ACHN (cell line): ENCODE data around the gene DST.

Experiments used
- DNase-seq: peaks from one replicate; pipeline ENCODE4 v3.0.0-alpha.2; 2015
- in situ Hi-C: cut with HindIII; loops from 2 replicates; pipeline ENCODE4 v1.10.0; 2017; ENCODE audit warnings: low sequenced_read_pairs, low pct_ligation_motif_present, low pct_unique_long_range_greater_than_20kb

Gene DST

DNA sequence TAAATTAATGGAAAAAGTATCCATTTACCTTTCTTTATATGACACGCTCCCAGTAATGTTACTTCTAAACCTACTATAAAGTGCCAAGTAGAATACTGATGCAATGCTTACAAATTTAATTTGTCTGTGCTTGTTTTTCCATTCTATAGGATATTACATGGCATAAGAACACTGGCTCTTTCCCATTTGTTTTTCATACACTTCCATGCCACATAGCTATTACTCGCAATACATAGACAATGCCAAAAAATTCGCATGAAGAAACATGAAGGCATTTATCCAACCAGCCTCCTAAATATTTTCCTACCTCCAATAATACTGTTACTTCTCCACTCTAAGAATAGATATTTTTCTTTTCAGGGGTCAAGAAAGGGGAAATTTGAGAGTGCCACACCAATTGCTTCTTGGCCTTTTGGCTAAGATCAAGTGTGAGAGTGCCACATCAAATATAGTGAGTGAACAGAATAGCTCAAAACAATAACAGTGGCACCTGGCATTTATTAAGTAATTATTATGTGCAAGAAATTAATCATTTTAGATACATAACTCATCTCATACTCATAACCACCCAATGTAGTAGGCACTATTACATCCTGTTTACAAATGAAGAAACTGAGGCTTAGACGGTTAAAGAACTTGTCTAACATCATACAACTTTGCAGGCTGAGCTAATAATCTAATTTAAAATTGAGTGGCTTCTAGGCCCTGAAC, 845 bp upstream of the DST start:
- in situ Hi-C loops, result no loop called here

DNA sequence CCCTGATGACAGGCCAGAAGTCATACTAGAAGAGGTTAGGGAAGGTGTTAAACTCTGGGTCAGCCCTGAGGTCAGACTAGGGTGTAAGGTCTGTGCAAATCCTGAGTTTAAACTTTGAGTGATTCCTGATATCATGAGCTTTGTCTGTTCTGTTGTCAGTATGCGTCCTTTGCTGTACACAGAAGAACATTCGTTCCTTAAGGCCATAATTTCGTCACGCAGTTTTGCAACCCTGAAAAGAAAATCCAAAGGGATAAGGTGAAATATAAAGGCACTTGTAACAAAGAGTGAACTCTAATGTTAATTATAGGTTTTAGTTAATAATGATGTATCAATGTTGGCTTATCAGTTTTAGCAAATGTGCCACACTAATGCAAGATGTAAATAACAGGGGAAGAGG, 2.3 kb downstream of the DST start:
- no peak for DNase-seq
- in situ Hi-C loops, result no loop called here

More for the DNA sequence above, 845 bp upstream of the DST start:
- DNase-seq, result no peak

DNA sequence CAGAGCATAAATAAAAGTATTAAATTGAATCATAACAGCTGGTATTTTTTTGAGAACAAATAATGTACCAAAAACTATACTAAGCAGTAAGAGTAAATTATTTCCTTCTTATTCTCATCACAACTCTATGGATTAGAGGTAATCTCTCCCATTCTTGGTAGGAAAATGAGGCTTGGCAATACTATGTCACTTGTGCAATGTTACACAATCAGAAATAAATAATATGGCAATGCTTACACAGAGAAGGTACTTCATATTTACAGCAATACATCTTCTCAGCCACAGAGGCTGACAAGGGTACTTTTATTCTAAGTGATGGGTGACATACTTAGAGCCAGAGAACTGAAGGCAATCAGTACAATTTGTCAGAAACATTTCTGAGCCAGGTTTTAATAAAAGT, 3.9 kb downstream of the DST start:
- DNase-seq, result no peak
- in situ Hi-C loops, result no loop called here

DNA sequence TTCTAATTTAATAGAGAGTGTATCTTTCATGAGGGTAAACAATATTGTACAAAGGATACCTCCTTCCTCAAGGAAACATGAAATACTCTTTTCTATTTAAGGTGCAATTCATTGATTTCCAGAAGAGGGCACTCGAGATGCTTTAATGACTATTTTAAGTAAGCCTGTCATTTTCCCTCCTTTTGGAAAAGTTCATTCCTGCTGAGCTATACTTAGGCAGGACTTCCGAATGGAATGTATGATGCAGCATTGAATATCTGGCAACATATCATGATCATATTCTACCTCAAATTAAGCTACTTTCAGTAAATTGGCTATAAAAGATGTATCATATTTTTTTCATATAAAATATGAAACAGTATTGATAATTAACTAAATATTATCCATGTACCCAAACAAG, 5.0 kb downstream of the DST start:
- in situ Hi-C loops, result no loop called here
- DNase-seq, result peak; percentile 63

DNA sequence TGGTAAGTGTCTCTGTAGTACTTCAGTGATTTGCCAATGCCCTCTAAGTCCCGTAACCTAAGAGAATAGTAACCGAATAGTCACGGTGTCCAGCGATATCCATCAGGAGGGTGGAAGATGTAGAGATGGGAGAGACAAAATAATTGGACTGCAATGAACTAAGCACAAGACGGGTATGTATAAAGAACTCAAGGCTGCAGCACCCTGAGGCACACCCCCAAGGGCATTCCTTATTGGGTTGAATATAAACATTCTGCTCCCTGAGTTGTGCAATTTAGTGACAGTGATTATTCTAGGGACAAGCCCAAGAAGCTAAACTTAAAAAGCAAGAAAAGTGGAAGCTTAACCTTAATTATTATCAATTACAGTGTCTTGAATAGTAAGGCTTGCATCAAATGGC, 14.6 kb downstream of the DST start:
- in situ Hi-C loops, result no loop called here

GRCh38 chr6:56625356-56625755, 17.3 kb downstream of the DST start:
- DNase-seq, result no peak
- in situ Hi-C loops, result no loop called here

More for the DNA sequence above, 14.6 kb downstream of the DST start:
- DNase-seq, result no peak

DNA sequence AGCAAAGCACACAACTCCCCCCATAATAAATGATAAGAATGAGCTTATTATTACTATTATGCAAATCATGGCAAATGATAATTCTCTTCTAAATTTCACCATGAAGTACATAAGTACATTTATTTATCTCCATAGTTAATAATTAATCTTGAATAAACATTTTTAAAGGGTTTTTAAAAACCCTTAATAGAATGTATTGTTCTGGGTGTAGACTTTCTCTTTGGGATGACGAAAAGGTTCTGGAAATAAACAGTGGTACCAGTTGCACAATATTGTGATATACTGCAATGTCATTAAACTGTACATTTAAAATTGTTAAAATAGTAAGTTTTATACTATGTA, 18.0 kb downstream of the DST start:
- in situ Hi-C loops, result no loop called here
- no peak for DNase-seq

- in situ Hi-C loops, result no loop called here
- DNase-seq, result peak; percentile 85
Measured at GRCh38 chr6:56624046-56624727, 18.5 kb downstream of the DST start.

DNA sequence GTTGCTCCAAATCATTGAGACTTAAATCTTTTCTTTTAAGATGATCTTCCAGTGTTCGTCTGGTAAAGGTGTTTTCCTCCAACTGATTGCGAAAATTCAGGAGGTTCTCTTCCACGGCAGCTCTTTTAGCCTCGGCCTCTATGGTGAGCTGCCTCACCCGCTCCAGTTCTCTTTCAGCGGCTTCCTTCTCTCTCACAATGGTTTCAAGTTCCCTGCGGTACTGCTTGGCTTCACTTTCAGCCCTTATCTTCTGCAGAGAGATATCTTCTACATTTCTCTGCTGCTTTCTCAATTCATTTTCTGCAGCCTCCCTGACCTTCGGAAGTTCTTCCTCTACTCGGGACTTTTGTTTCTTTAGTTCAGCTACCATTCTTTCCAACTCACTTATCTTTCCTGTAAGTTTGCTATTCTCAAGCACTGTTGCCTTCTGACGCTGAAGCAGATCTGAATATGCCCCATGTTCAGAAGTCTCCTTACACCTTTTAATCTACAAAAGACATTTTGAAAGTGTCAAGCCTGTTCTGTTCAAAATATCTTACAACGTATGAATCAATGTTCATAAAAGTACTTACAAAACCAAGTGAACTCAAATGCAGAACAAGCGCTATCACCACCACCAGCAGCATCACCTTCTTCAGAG, 22.3 kb downstream of the DST start:
- no peak for DNase-seq
- in situ Hi-C loops, result no loop called here

GRCh38 chr6:56618050-56618449, 24.6 kb downstream of the DST start:
- no peak for DNase-seq
- in situ Hi-C loops, result no loop called here

DNA sequence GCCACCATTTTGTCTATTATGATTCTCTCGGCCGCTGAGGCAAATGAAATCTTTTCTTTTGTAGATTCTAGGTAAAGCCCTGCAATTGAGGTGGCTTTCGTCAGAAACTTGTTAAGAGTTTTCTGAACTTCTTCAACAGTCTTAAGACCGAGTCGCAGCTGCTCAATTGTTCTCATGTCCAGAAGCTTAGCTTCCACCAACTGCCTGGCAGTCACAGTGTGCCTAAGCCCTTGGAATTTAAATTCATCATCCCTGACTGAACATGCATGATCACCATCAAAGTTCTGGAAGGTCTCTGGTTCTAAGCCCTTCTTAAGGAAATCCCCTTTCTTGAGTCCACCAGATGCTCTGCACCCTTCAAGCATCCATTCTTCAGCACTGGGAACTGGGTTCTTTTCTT, 25.7 kb downstream of the DST start:
- in situ Hi-C loops, result no loop called here
- no peak for DNase-seq

- DNase-seq, result no peak
- in situ Hi-C loops, result no loop called here
Measured at GRCh38 chr6:56613247-56613851, 29.3 kb downstream of the DST start.

DNA sequence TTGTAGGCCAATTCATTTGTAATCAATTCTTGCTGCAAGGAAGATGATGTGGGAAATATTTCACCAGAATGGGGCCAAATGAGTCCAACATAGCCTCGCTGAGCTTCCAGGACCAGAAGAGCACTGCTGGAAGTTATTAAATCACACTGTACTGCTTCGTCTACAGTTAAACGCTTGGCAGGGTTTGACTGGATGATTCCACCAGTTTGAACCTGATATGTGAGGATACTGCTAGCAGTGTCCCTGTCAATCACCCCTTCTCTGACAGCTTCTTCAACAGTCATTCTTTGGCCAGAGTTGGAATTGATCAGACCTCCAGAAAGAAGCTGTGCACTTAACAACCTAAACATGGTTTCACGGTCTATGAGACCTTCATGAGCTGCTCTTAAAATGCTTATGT, 34.4 kb downstream of the DST start:
- in situ Hi-C loops, result no loop called here

DNA sequence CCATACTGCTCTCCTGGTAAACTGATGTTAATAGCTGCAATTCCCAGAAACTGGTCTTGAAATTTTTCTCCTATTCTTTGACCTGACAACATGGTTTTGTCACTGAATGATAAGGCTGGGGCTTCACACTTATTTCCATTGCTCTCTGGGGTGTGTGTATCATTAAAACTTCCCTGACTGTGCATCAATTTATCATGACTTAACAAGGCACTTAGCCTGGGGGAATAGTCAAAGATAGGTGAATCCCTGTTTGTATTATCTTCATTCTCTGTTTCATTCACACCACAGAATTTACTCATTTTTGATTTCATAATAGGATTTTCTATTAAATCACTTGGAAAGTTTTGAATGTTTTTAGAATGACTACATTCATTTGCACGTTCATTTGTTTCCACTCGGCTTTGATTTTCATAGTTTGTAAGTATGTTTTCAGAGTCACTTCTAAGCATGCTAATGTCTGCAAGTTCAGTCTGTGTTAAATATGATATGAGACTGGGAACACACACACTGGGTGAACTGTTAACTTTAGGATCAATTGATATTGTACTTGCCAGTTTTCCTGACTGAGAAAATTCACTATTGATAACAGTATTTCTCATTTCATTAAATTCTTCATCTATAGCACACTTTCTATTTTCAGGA, 35.5 kb downstream of the DST start:
- in situ Hi-C loops, result no loop called here
- DNase-seq, result no peak

More for the DNA sequence above, 34.4 kb downstream of the DST start:
- no peak for DNase-seq

DNA sequence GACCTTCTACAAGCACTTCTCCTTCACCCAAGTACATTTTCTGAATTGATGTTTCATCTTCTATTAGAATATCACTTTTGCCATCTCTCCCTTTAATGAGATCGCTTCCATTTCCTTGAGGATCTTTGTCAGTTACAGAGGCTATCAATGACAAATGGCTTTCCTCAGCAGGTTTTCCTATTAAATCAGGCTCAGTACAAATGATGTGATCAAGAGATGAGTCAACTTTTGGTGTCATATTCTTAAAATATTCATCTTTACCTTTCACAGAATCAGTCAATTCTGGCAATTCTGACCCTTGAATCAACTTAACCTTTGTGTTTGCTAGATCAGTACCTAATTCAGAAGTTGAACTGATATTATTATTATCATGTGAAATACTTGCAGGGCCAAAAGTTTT, 37.3 kb downstream of the DST start:
- no peak for DNase-seq
- in situ Hi-C loops, result no loop called here

DNA sequence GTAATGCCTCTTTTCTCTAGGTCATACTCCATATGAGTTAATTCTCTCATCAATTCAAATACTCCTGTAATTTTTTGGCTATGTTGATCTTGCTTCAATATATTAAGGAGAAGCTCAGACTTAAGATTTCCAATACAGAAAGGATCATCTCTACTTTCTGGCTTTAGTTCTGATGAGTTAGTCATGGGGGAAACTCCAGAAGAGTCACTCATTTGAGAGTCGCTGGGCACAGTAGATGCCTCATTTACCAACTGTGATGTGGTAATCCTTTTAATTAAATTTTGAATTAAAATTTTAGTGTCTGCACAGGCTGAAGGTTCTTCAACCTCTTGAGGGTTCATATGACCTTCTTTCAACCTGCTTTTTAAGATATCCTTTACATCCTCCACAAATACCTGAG, 38.5 kb downstream of the DST start:
- in situ Hi-C loops, result no loop called here

DNA sequence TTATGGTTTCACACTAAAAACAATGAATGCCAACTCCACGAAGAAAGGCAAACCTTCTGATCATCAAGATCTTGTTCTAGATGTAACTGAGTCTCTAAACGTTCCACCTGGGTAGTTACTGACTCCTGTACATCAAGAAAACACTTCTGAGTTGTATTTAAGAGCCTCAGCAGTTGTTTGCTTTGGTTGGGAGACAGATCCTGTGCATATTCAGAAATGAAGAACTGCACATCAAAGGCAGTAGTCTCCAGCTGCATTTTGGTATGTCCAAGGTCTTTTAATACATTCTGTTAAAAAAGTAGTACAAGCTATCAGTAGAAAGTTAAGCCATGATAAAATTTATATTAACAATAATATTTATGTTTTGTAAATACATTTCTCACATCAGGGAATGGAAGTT, 41.3 kb downstream of the DST start:
- DNase-seq, result no peak
- in situ Hi-C loops, result no loop called here

More for the DNA sequence above, 38.5 kb downstream of the DST start:
- no peak for DNase-seq

- peak; percentile 31 for DNase-seq
- in situ Hi-C loops, result no loop called here
Measured at GRCh38 chr6:56595490-56596122, 47.1 kb downstream of the DST start.

DNA sequence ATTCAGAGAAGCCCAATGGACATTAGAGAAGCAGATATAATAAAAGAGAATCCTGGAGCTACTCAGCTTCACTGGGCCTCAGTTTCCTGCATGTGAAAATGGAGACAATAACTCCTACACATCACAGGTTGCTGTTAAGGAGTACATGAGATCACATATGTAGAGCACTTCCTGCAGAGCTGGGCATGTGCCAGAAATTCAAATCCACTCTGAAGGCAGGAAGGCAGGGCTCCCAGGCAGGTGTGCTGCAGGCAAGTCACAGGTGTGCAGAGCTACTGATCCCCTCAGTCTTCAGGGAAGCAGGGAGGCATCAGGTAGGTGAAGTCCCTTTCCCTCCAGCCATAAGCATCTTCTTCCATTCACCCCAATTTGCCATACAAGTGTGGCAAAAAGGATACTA, 48.0 kb downstream of the DST start:
- in situ Hi-C loops, result no loop called here
- DNase-seq, result no peak
